Activated CD4-positive, alpha-beta memory T cell treated with anti-CD3 and anti-CD28 coated beads for 36 hours (primary cell): ENCODE results near the gene ATXN10. TPM values are rescaled to one million over a fixed set of nuclear protein-coding genes. Genes with fewer than 3 reads are reported as not detected.

Experiments used
- CTCF ChIA-PET: fragments of 350-600 bp; sonication (Branson Sonifier 250); formaldehyde crosslinking; loops from one replicate; lab custom pipeline; 2021; ENCODE audit warnings: antibody characterized with exemption, inconsistent platforms; lab: Charles Lee
- POLR2A ChIA-PET: fragments of 350-600 bp; sonication (Branson Sonifier 250); formaldehyde crosslinking; loops from one replicate; lab custom pipeline; 2021; ENCODE audit warnings: antibody characterized with exemption; lab: Charles Lee
- DNase-seq: peaks from one replicate; pipeline ENCODE4 v3.0.0-alpha.2; 2020
- H3K27ac Mint-ChIP-seq: one replicate; pipeline ENCODE4 v1.8.0; 2021; ENCODE audit warnings: mixed read lengths
- H3K27me3 Mint-ChIP-seq: one replicate; pipeline ENCODE4 v1.8.0; 2021; ENCODE audit warnings: mixed read lengths
- H3K36me3 Mint-ChIP-seq: one replicate; pipeline ENCODE4 v1.8.0; 2021; ENCODE audit warnings: mixed read lengths
- H3K4me1 Mint-ChIP-seq: one replicate; pipeline ENCODE4 v1.8.0; 2021; ENCODE audit warnings: low read depth, mixed read lengths
- H3K4me3 Mint-ChIP-seq: one replicate; pipeline ENCODE4 v1.8.0; 2021; ENCODE audit warnings: mild to moderate bottlenecking, mixed read lengths
- H3K9me3 Mint-ChIP-seq: one replicate; pipeline ENCODE4 v1.8.0; 2021; ENCODE audit warnings: mixed read lengths
- intact Hi-C: fragments of 100-400 bp; cut with micrococcal nuclease; formaldehyde crosslinking; loops from one replicate; pipeline ENCODE4 v1.15.1; 2023
- total RNA-seq, 2 experiments: library from RNA; stranded (reverse); gene quantifications; one replicate each; pipeline ENCODE4 v1.2.3, GENCODE V29; 2021

Gene ATXN10
- total RNA-seq, 2 experiments from 2014 or later, result 88.6 to 89.9 TPM

GRCh38 chr22:45632791-45633515 is 38.7 kb upstream of the ATXN10 start:
- Mint-ChIP-seq H3K27me3 (peaks cover 33% of the 10 kb centered on the region), H3K27ac (no peak overlapping the region), H3K4me3 (no peak overlapping the region), H3K9me3 (no peaks in the 10 kb centered on the region), H3K36me3 (no peaks in the 10 kb centered on the region), H3K4me1 (no peaks in the 10 kb centered on the region)
- no peak for DNase-seq
- intact Hi-C loops, result no loop called here
- ChIA-PET CTCF (no interaction called here), POLR2A (no interaction called here)

GRCh38 chr22:45636683-45637082 is 35.0 kb upstream of the ATXN10 start:
- intact Hi-C loops, result no loop called here
- peaks cover 39% of the 10 kb centered on the region for H3K27me3 Mint-ChIP-seq
- ChIA-PET POLR2A (no interaction called here), CTCF (no interaction called here)
- no peak overlapping the region for H3K4me3 Mint-ChIP-seq
- H3K36me3 Mint-ChIP-seq, result no peaks in the 10 kb centered on the region
- no peaks in the 10 kb centered on the region for H3K9me3 Mint-ChIP-seq
- no peak for DNase-seq
- H3K4me1 Mint-ChIP-seq, result peaks cover 5% of the 10 kb centered on the region
- no peak overlapping the region for H3K27ac Mint-ChIP-seq

- Mint-ChIP-seq H3K36me3 (no peaks in the 10 kb centered on the region), H3K4me1 (peaks cover 5% of the 10 kb centered on the region), H3K9me3 (no peaks in the 10 kb centered on the region), H3K27me3 (peaks cover 33% of the 10 kb centered on the region), H3K4me3 (no peak overlapping the region), H3K27ac (no peak overlapping the region)
- DNase-seq, result no peak
- intact Hi-C loops, result no loop called here
- ChIA-PET CTCF (no interaction called here), POLR2A (no interaction called here)
Measured at GRCh38 chr22:45638197-45638596, 33.4 kb upstream of the ATXN10 start.

- DNase-seq, result no peak
- no peak overlapping the region for H3K4me3 Mint-ChIP-seq
- H3K27ac Mint-ChIP-seq, result no peak overlapping the region
- no peaks in the 10 kb centered on the region for H3K9me3 Mint-ChIP-seq
- H3K27me3 Mint-ChIP-seq, result peaks cover 29% of the 10 kb centered on the region
- intact Hi-C loops, result no loop called here
- H3K4me1 Mint-ChIP-seq, result peaks cover 5% of the 10 kb centered on the region
- H3K36me3 Mint-ChIP-seq, result no peaks in the 10 kb centered on the region
- ChIA-PET POLR2A (no interaction called here), CTCF (no interaction called here)
Measured at GRCh38 chr22:45638834-45639746, 32.5 kb upstream of the ATXN10 start.

- Mint-ChIP-seq H3K9me3 (no peaks in the 10 kb centered on the region), H3K4me3 (no peak overlapping the region), H3K27me3 (peaks cover 30% of the 10 kb centered on the region), H3K4me1 (peaks cover 5% of the 10 kb centered on the region), H3K36me3 (no peaks in the 10 kb centered on the region), H3K27ac (no peak overlapping the region)
- POLR2A ChIA-PET, result no interaction called here
- DNase-seq, result no peak
- CTCF ChIA-PET, result no interaction called here
- intact Hi-C loops, result loop anchor here (10.0 kb wide), 2 partner anchors 65 to 225 kb away; no protein-coding TSS in a partner anchor
Measured at GRCh38 chr22:45639747-45640102, 31.9 kb upstream of the ATXN10 start.

GRCh38 chr22:45640291-45640940 is 31.2 kb upstream of the ATXN10 start:
- Mint-ChIP-seq H3K27me3 (peaks cover 33% of the 10 kb centered on the region), H3K9me3 (no peaks in the 10 kb centered on the region), H3K4me3 (no peak overlapping the region), H3K36me3 (no peaks in the 10 kb centered on the region), H3K4me1 (peaks cover 5% of the 10 kb centered on the region), H3K27ac (no peak overlapping the region)
- POLR2A ChIA-PET, result no interaction called here
- DNase-seq, result no peak
- CTCF ChIA-PET, result no interaction called here
- intact Hi-C loops, result loop anchor here (10.0 kb wide), 2 partner anchors 66 to 224 kb away; no protein-coding TSS in a partner anchor

- H3K4me3 Mint-ChIP-seq, result no peak overlapping the region
- intact Hi-C loops, result loop anchor here (10.0 kb wide), 2 partner anchors 66 to 224 kb away; no protein-coding TSS in a partner anchor
- POLR2A ChIA-PET, result no interaction called here
- peaks cover 36% of the 10 kb centered on the region for H3K27me3 Mint-ChIP-seq
- no peak for DNase-seq
- H3K4me1 Mint-ChIP-seq, result peaks cover 8% of the 10 kb centered on the region
- CTCF ChIA-PET, result no interaction called here
- no peaks in the 10 kb centered on the region for H3K9me3 Mint-ChIP-seq
- no peaks in the 10 kb centered on the region for H3K36me3 Mint-ChIP-seq
- H3K27ac Mint-ChIP-seq, result no peak overlapping the region
Measured at GRCh38 chr22:45640941-45641621, 30.6 kb upstream of the ATXN10 start.

GRCh38 chr22:45642986-45643385 is 28.6 kb upstream of the ATXN10 start:
- ChIA-PET POLR2A (no interaction called here), CTCF (interaction anchor here (2.0 to 4.8 kb wide), 2 partner anchors 36 to 220 kb away, joined by 5 to 38 read pairs; no protein-coding TSS in a partner anchor)
- Mint-ChIP-seq H3K4me3 (no peak overlapping the region), H3K4me1 (peaks cover 8% of the 10 kb centered on the region), H3K27me3 (peaks cover 38% of the 10 kb centered on the region), H3K9me3 (no peaks in the 10 kb centered on the region), H3K36me3 (no peaks in the 10 kb centered on the region), H3K27ac (no peak overlapping the region)
- no peak for DNase-seq
- intact Hi-C loops, result loop anchor here (10.0 kb wide), 2 partner anchors 68 to 222 kb away; no protein-coding TSS in a partner anchor

GRCh38 chr22:45644714-45645113 is 26.9 kb upstream of the ATXN10 start:
- intact Hi-C loops, result loop anchor here (10.0 kb wide), 2 partner anchors 70 to 220 kb away; no protein-coding TSS in a partner anchor
- Mint-ChIP-seq H3K27ac (no peak overlapping the region), H3K4me3 (no peak overlapping the region), H3K4me1 (peaks cover 3% of the 10 kb centered on the region), H3K27me3 (peaks cover 32% of the 10 kb centered on the region), H3K36me3 (no peaks in the 10 kb centered on the region), H3K9me3 (no peaks in the 10 kb centered on the region)
- no peak for DNase-seq
- ChIA-PET CTCF (interaction anchor here (0.8 to 4.8 kb wide), 13 partner anchors 12 to 362 kb away, joined by 3 to 38 read pairs (median 4); no protein-coding TSS in a partner anchor), POLR2A (no interaction called here)

- intact Hi-C loops, result loop anchor here (10.0 kb wide), 2 partner anchors 70 to 220 kb away; no protein-coding TSS in a partner anchor
- H3K27ac Mint-ChIP-seq, result no peak overlapping the region
- DNase-seq, result no peak
- H3K9me3 Mint-ChIP-seq, result no peaks in the 10 kb centered on the region
- ChIA-PET POLR2A (no interaction called here), CTCF (interaction anchor here (0.8 to 4.8 kb wide), 13 partner anchors 12 to 361 kb away, joined by 3 to 38 read pairs (median 4); no protein-coding TSS in a partner anchor)
- peaks cover 3% of the 10 kb centered on the region for H3K4me1 Mint-ChIP-seq
- no peak overlapping the region for H3K4me3 Mint-ChIP-seq
- no peaks in the 10 kb centered on the region for H3K36me3 Mint-ChIP-seq
- peaks cover 30% of the 10 kb centered on the region for H3K27me3 Mint-ChIP-seq
Measured at GRCh38 chr22:45645150-45645525, 26.5 kb upstream of the ATXN10 start.
